ENCODE measurements around the gene TAB3. TPM values are rescaled to one million over a fixed set of nuclear protein-coding genes. Genes with fewer than 3 reads are reported as not detected.
"Not testable (repeated sequence)": the region's sequence is repeated elsewhere in the genome, so short reads cannot be mapped to it uniquely, and the experiment has no call there.

TAB3 gene
- total RNA-seq, 1 donor from 2014 or later: 4.5 TPM

DNA sequence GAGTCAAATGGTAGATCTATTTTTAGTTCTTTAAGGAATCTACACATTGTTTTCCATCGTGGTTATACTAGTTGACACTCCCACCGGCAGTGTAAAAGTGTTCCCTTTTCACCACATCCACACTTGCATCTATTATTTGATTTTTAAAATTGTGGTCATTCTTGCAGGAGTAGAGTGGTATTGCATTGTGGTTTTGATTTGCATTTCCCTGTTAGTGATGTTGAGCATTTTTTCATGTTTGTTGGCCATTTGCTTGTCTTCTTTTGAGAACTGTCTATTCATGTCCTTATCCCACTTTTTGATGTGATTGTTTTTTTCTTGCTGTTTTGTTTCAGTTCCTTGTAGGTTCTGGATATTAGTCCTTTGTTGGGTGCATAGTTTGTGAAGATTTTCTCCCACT is 70.0 kb downstream of the TAB3 start:
- DNase-seq (ENCODE audit: low read depth in 2 of 2): no peak

DNA sequence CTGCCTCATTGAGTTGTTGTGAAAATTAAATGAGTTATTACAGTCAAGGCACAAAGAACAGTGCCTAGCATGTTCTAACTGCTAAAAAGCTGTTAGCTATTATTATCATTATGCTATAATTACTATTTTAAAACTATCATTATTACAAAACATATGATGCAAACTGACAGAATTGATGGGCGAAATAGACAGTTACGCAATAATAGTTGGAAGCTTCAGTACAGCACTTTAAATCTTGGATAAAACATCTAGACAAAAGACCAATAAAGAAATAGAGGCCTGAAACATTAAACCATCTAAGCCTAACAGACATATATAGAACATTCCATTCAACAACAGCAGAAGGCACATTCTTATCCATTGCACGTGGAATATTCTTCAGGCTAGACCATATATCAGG is 73.0 kb downstream of the TAB3 start:
- DNase-seq (ENCODE audit: low read depth in 2 of 2): no peak

DNA sequence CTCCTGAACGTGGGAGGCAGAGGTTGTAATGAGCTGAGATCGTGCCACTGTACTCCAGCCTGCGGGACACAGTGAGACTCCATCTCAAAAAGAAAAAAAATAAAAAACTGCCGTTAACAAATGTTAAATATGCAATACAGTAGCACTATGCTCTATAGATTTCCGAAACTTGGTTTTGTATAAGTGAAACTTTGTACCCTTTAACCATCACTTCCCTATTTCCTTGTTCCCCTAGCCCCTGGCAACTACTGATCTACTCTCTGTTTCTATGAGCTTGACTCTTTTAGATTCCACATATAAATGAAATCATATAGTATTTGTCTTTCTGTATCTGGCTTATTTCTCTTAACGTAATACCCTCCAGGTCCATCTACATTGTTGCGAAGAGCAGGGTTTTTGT is 74.1 kb downstream of the TAB3 start:
- no peak for DNase-seq (ENCODE audit: low read depth in 2 of 2)

DNA sequence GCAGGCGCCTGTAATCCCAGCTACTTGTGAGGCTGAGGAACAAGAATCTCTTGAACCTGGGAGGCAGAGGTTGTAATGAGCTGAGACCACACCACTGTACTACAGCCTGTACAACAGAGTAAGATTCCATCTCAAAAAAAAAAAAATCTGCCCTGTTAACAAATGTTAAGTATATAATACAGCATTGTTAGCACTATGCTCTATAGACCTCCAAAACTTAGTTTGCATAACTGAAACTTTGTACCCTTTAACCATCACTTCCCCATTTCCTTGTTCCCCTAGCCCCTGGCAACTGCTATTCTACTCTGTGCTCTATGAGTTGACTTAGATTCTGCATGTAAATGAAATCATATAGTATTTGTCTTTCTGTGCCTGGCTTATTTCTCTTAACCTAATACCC is 76.7 kb downstream of the TAB3 start:
- no peak for DNase-seq (ENCODE audit: low read depth in 2 of 2)

DNA sequence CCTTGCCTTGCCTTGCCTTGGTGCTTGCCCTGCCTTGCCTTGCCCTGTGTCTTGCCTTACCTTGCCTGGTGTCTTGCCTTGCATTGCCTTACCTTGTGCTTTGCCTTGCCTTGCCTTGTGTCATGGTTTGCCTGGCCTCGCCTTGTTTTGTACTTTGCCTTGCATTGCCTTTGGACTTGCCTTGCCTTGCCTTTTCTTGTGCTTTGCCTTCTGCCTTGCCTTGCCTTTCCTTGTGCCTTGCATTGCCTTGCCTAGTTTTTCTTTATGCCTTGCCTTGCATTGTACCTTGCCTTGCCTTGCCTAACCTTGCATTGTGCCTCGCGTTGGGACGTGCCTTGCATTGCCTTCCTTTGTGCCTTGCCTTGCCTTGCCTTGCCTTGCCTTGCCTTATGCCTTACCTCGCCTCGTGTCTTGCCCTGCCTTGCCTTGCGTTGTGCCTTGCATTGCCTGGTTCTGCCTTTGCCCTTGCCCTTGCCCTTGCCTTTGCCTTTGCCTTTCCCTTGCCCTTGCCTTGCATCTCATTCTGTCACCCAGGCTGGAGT is 82.8 kb downstream of the TAB3 start:
- DNase-seq (ENCODE audit: low read depth in 2 of 2): no peak

DNA sequence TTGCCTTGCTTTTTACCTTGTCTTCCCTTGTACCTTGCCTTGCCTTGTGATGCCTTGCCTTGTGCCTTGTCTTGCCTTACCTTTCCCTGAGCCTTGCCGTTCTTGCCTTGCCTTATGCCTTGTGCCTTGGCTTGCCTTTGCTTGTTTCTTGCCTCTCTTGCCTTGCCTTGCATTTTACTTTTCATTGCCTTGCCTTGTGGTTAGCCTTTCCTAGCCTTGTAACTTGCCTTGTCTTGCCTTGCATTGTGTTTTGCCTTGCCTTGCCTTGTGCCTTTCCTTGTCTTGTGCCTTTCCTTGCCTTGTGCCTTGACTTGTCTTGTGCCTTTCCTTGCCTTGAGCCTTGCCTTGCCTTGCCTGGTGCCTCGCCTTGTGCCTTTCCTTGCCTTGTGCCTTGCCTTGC is 84.6 kb downstream of the TAB3 start:
- DNase-seq (ENCODE audit: low read depth in 2 of 2): no peak

DNA sequence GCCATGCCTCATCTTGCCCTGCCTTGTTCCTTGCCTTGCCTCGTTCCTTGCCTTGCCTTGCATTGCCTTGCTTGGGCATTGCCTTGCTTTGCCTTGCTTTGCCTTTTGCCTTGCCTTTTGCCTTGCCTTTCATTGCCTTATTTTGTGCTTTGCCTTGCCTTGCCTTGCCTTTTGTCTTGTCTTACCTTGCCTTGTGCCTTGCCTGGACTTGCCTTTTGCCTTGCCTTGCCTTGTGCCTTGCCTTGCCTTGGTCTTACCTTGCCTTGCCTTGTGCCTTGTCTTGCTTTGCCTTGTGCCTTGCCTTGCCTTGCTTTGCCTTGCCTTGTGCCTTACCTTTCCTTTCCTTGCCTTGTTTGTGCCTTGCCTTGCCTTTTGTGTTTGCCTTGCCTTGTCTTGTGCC is 88.2 kb downstream of the TAB3 start:
- DNase-seq (ENCODE audit: low read depth in 2 of 2): no peak

DNA sequence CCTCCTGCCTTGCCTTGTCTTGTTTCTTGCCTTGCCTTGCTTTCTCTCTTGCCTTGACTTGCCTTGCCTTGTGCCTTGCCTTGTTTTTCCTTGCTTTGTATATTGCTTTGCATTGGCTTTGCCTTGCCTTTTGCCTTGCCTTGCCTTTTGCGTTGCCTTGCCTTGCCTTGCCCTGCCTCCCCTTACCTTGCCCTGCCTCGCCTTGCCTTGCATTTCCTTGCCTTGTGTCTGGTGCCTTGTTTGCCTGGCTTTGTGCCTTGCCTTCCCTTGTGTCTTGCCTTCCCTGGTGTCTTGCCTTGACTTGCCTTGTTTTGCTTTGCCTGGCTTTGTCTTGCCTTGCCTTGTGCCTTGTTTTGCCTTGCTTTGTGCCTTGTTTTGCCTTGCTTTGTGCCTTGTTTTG is 89.7 kb downstream of the TAB3 start:
- no peak for DNase-seq (ENCODE audit: low read depth in 2 of 2)

DNA sequence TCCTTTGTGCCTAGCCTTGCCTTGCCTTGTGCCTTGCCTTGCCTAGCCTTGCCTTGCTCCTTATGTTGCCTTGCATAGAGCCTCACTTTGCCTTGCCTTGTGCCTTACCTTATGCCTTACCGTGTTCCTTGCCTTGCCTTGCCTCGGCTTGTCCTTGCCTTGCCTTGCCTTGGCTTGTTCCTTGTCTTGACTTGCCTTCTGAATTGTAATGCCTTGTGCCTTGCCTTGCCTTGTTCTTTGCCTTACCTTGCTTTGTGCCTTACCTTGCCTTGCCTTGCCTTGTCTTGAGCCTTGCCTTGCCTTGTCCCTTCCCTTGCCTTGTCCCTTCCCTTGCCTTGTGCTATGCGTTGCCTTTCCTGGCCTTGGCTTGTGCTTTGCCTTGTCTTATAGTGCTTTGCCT is 90.2 kb downstream of the TAB3 start:
- no peak for DNase-seq (ENCODE audit: low read depth in 2 of 2)

DNA sequence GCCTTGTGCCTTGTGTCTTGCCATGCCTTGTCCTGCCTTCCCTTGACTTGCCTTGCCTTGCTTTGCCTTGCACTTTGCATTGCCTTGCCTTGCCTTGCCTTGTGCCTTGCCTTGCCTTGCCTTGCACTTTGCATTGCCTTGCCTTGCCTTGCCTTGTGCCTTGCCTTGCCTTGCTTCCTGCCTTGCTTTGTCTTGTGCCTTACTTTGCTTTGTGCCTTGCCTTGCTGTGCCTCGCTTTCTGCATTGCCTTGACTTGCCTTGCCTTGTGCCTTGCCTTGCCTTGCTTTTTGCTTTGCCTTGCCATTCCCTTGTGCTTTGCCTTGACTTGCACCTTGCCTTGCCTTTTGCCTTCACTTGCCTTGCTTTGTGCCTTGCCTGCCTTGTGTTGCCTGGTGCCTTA is 91.8 kb downstream of the TAB3 start:
- DNase-seq (ENCODE audit: low read depth in 2 of 2): not testable (repeated sequence)

DNA sequence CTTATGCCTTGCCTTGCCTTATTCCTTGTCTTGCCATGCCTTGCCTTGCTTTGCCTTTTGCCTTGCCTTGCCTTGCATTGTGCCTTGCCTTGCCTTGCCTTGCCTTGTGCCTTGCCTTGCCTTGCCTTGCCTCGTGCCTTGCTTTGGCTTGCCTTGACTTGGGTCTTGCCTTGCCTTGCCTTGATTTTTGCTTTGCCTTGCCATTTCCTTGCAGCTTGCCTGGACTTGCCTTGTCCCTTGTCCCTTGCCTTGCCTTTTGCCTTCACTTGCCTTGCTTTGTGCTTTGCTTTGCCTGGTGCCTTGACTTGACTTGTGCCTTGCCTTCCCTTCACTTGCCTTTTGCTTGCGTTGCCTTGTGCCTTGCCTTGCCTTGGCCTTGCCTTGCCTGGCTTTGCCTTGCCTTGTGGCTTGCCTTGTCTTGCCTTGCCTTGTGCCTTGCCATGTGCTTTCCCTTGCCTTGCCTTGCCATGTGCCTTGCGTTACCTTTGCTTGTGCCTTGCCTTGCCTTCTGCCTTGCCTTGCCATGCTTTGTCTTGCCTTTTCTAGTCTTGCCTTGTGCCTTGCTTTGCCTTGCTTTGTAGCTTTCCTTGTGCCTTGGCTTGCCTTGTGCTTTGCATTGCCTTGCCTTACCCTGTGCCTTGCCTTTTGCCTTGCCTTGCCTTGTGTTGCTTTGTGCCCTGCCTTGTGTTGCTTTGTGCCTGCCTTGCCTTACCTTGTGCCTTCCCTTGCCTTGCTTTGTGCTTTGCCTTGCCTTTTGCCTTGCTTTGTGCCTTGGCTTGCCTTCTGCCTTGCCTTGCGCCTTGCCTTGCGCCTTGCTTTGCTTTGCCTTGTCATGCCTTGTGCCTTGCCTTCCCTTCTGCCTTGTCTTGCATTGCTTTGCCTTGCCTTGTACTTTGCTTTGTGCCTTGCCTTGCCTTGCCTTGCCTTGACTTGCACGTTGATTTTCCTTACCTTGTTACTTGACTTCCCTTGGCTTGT is 92.8 kb downstream of the TAB3 start:
- DNase-seq (ENCODE audit: low read depth in 2 of 2): no peak

DNA sequence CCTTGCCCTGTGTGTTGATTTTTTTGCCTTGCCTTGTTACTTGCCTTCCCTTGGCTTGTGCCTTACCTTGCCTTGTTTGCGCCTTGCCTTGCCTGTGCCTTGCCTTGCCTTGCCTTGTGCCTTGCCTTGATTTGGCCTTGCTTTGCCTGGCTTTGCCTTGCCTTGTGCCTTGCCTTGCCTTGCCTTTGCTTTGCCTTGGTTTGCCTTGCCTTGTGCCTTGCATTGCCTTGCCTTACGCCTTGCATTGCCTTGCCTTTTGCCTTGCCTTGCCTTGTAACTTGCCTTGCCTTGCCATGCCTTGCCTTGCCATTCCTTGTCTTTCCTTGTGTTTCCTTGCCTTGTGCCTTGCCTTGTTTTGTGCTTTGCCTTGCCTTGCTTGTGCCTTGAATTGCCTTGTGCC is 94.6 kb downstream of the TAB3 start:
- no peak for DNase-seq (ENCODE audit: low read depth in 2 of 2)

DNA sequence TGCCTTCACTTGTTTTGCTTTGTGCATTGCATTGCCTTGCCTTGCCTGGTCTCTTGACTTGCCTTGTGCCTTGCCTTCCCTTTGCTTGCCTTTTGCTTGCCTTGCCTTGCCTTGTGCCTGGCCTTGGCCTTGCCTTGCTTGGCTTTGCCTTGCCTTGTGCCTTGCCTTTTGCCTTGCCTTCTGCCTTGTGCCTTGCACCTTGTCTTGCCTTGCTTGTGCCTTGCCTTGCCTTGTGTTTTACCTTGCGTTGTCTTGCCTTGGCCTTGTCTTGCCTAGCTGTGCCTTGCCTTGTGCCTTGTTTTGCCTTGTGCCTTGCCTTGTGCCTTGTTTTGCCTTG is 95.3 kb downstream of the TAB3 start:
- no peak for DNase-seq (ENCODE audit: low read depth in 2 of 2)

DNA sequence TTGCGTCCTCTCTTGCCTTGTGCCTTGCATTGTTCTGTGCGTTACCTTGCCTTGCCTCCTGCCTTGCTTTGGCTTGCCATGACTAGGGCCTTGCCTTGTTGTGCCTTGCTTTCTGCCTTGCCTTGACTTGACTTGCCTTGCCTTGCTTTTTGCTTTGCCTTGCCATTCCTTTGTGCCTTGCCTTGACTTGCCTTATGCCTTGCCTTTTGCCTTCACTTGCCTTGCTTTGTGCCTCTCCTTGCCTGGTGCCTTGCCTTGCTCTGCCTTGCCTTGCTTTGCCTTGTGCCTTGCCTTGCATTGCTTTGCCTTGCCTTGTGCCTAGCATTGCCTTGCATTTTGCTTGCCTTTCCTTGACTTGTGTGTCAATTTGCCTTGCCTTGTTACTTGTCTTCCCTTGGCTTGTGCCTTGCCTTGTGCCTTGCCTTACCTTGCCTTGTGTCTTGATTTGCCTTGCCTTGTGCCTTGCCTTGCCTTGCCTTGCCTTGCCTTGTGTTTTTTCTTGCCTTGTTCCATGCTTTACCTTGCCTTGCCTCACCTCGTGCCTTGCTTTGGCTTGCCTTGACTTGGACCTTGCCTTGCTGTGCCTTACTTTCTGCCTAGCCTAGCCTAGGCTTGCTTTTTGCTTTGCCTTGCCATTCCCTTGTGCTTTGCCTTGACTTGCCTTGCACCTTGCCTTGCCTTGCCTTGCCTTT is 95.8 kb downstream of the TAB3 start:
- no peak for DNase-seq (ENCODE audit: low read depth in 2 of 2)

DNA sequence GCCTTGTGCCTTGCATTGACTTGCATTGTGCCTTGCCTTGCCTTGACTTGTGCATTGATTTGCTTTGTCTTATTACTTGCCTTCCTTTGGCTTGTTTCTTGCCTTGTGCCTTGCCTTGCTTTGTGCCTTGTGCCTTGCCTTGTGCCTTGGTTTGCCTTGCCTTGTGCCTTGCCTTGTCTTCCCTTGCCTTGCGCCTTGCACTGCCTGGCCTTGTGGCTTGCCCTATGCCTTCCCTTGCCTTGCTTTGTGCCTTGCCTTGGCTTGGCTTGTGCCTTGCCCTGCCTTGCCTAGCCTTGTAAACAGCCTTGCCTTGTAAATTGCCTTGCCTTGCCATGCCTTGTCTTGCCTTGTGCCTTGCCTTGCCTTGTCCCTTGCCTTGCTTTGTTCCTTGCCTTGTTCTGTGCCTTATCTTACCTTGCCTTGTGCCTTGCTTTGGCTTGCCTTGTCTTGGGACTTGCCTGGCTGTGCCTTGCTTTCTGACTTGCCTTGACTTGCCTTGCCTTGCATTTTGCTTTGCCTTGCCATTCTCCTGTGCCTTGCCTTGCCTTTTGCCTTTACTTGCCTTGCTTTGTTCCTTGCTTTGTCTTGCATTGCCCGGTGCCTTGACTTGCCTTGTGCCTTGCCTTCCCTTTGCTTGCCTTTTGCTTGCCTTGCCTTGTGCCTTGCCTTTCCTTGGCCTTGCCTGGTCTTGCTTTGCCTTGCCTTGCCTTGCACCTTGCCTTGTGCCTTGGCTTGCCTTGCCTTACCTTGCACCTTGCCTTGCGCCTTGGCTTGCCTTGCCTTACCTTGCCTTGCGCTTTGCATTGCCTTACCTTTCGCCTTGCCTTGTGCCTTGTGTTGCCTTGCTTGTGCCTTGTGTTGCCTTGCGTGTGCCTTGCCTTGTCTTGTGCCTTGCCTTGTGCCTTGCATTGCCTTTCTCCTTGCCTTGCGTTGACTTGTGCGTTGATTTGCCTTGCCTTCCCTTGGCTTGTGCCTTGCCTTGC is 97.5 kb downstream of the TAB3 start:
- DNase-seq (ENCODE audit: low read depth in 2 of 2): no peak

DNA sequence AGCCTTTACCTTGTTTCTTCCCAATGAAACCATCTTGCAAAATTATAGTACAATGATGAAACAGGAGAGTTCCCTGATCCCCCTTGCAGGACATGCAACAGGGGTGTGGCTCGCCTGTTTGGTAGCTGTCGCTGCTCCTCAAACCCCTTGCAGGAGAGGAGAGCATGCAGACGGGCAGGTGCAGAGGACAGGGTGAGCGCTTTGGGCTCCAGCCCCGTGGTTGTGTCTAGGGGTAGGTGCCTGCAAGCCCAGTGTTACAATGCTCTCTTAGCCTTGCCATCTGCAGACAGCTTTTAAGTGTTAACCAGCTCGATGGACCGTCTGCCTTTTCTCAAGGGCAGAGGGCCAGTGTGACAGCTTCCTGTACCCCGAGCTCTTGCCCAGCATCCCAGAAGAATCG is 102.0 kb downstream of the TAB3 start:
- no peak for DNase-seq (ENCODE audit: low read depth in 2 of 2)

DNA sequence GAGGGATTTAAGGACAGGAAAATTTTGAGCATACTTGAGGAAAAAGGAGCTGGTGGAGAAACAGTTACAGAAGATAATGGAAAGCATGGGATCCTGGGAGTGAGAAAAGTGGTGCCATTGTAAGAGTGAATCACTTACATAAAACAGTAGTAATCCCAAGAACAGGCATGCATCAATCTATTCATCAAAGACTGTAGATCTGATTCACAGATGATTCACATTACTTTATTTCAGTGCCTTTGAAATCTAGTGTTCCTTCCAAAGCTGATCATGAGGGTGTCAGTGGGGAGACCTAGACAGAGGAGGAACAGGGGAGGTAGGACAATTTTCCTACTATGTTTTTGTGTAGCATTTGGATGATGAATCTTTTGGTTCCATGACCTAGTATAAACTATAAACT is 102.7 kb downstream of the TAB3 start:
- no peak for DNase-seq (ENCODE audit: low read depth in 2 of 2)

DNA sequence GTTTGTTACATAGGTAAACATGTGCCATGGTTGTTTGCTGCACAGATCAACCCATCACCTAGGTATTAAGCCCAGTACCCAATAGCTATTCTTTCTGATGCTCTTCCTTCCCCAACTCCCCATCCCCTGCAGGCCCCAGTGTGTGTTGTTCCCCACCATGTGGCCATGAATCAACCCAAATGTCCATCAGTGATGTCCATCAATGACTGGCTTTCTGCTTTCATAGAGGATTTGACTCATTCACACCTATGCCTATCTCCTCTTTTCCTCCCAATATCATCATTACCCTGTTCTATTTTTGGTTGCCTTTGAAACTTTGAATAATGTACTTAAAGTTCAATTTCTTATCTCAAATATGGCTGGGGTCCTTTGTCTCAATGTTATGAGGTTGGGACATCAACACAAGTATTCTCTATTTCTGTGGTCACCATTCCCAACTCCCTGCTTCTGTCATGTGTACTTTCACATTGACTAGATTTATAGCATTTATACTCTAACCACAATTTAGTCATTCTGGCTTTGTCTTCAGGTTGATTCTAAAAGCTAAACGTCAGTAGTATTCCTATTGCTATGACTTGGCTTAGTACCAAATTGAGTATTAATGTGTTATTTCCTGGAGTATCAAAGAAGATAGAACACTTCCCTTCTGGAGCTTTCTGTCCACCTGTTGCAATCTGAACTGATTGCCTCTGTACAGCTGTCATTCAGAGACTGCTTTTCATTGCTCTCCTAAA is 107.2 kb downstream of the TAB3 start:
- no peak for DNase-seq (ENCODE audit: low read depth in 2 of 2)

DNA sequence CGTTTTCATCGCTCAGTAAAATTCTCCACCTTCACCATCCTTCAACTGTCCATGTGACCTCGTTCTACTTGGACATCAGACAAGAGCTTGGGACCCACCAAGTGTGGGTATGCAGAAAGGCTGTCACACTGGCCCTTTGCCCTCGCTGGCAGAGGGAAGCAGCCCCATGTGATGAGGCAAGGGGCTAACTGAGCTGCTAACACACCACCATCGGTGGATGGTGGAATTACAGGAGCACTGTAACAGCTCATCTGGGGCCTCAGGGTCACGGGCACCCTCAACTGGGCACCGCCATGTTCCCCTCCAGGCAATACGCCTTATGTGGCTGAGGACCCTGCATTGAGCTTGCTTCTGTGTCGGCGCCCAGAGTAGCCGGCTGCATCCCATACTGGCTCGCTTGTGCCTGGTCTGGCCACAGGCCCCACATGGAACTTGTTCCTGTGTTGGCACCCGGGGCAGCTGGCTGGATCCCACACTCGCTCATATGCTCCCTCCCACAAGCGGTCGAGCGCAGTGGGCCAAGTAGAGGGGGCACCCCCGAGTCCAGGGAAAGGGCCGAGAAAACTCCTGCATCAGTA is 109.5 kb downstream of the TAB3 start:
- DNase-seq (ENCODE audit: low read depth in 2 of 2): no peak

DNA sequence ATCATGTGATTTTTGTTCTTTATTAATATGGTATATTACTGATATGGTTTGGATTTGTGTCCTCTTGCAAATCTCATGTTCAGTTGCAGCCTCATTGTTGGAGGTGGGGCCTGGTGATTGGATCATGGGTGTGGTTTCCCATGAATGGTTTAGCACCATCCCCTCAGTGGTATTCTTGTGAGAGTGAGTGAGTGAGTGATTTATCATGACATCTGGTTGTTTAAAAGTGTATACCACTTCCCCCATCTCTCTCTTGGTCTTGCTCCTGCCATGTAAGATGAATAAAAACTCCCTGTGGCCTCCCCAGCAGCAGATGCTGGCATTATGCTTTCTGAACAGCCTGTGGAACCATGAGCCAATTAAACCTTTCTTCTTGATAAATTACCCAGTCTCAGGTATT is 111.5 kb downstream of the TAB3 start:
- DNase-seq (ENCODE audit: low read depth in 2 of 2): no peak

Measured in dermis microvascular lymphatic vessel endothelial cell (primary cell).